Panc1 (cell line): ENCODE data around the gene SUFU. TPM values are rescaled to one million over a fixed set of nuclear protein-coding genes. Genes with fewer than 3 reads are reported as not detected.

Source experiments
- ATAC-seq: fragments of 200-7000 bp; cut with Tn5 transposase; 2 replicates; pipeline ENCODE4 v1.9.1; 2020; ENCODE audit warnings: mild to moderate bottlenecking, moderate library complexity
- BruUV-seq: library from RNA; stranded (reverse); fragments of 400-500 nt; replicated peaks from 2 replicates; lab custom pipeline; 2021; lab: Mats Ljungman, UMichigan
- CTCF ChIA-PET: fragments of 300-600 bp; sonication (Branson Sonifier 250); formaldehyde crosslinking; loops from one replicate; lab custom pipeline; 2022; ENCODE audit warnings: antibody characterized with exemption; lab: Charles Lee
- POLR2A ChIA-PET: fragments of 300-600 bp; sonication (Branson Sonifier 250); formaldehyde crosslinking; loops from one replicate; lab custom pipeline; 2022; ENCODE audit warnings: antibody characterized with exemption; lab: Charles Lee
- DNase-seq: peaks from one replicate; pipeline ENCODE4 v3.0.0-alpha.2; 2010; ENCODE audit warnings: low read depth, low spot score
- H3K27ac ChIP-seq: 2 replicates; pipeline ENCODE4 v1.5.1; 2011; ENCODE audit warnings: mild to moderate bottlenecking, low read length, inconsistent platforms
- H3K27me3 ChIP-seq: fragments of 200-500 bp; sonication (Bioruptor generic); 2 replicates; pipeline ENCODE4 v1.6.0; 2014; ENCODE audit warnings: low read length, inconsistent platforms; ENCODE audit not compliant: control insufficient read depth, insufficient read depth
- H3K36me3 ChIP-seq: fragments of 200-500 bp; sonication (Bioruptor generic); 2 replicates; pipeline ENCODE4 v1.5.1; 2014; ENCODE audit warnings: inconsistent platforms, mild to moderate bottlenecking, low read length, moderate library complexity; ENCODE audit not compliant: control insufficient read depth, insufficient read depth
- H3K4me1 ChIP-seq: 2 replicates; pipeline ENCODE4 v1.5.1; 2011; ENCODE audit warnings: inconsistent platforms, mild to moderate bottlenecking, low read length, moderate library complexity; ENCODE audit not compliant: control insufficient read depth, insufficient read depth
- H3K4me3 ChIP-seq, 2 experiments: 2 replicates each; pipeline ENCODE4 v1.5.1; 2011 to 2012; ENCODE audit warnings: low read depth in 2 of 2, low read length in 2 of 2, mild to moderate bottlenecking in 2 of 2, inconsistent platforms in 1 of 2, moderate library complexity in 1 of 2
- H3K9me3 ChIP-seq: fragments of 200-500 bp; sonication (Bioruptor generic); 2 replicates; pipeline ENCODE4 v1.5.1; 2014; ENCODE audit warnings: low read depth, mild to moderate bottlenecking, inconsistent platforms, low read length, moderate library complexity; ENCODE audit not compliant: control insufficient read depth, insufficient read depth
- POLR2AphosphoS5 ChIP-seq: IDR thresholded peaks from 2 replicates; pipeline ENCODE4 v1.6.1; 2012; ENCODE audit warnings: mild to moderate bottlenecking, low read depth, low read length, moderate library complexity
- SIN3A ChIP-seq: IDR thresholded peaks from 2 replicates; pipeline ENCODE4 v1.6.1; 2012; ENCODE audit warnings: low read depth, mild to moderate bottlenecking, low read length, moderate library complexity, borderline replicate concordance; ENCODE audit not compliant: insufficient read depth
- TCF7L2 ChIP-seq: IDR thresholded peaks from 2 replicates; pipeline ENCODE4 v1.6.1; 2011; ENCODE audit warnings: mild to moderate bottlenecking, low read depth, low read length, inconsistent platforms
- in situ Hi-C: cut with HindIII; loops from 2 replicates; pipeline ENCODE4 v1.10.0; 2016; ENCODE audit warnings: low sequenced_read_pairs, low pct_unique_long_range_greater_than_20kb
- intact Hi-C: fragments of 100-400 bp; cut with micrococcal nuclease; formaldehyde crosslinking; loops from one replicate; pipeline ENCODE4 v1.10.0; 2022; ENCODE audit not compliant: unreplicated experiment
- total RNA-seq: library from RNA; stranded (reverse); gene quantifications from one replicate; pipeline ENCODE4 v1.2.1, GENCODE V29; 2021; ENCODE audit not compliant: unreplicated experiment
- TF ChIP-seq, protein P1 (sequence below), 2 experiments: IDR thresholded peaks; 2 replicates each; pipeline ENCODE4 v1.6.1; 2011 to 2012; ENCODE audit warnings: low read depth in 2 of 2, control low read depth in 1 of 2, low read length in 1 of 2, mild to moderate bottlenecking in 1 of 2, moderate library complexity in 1 of 2; ENCODE audit not compliant: insufficient read depth in 1 of 2
- TF ChIP-seq, protein P2 (sequence below): fragments of 450-650 bp; IDR thresholded peaks from 2 replicates; pipeline ENCODE4 v1.5.1; 2017; ENCODE audit warnings: mild to moderate bottlenecking

Gene SUFU
- total RNA-seq, 1 experiment from 2014 or later, result 9.5 TPM

DNA sequence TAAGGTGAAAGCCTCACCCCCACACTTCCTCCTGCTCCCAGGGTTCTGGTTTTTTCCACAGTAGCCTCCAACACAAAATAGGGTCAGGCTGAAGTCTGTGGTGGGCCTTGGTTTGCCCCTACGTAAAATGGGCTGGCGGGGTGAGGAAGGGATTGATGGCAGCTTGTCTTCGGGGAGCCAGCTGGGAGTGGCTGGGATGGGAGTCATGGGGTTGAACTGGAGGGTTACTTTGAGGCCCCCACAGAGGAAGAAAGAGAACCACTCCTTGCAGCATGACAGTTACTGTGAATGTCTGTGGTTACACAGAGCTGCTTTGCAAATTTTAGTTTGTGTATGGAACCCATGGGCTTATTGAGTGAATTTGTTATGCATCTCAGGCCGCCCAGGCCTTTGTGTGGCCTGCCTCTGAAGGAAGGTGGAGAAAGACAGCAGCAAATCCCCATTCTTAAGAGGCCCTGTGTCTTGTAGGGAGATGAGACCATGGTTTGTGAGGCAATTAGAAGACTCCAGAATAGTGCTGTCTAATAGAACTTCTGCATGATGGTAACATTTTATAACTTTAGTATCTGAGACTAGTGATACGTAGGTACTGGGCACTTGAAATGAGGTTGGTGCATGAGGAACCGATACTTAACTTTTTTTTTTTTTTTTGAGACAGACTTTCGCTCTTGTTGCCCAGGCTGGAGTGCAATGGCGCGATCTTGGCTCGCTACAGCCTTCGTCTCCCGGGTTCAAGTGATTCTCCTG is 148.6 kb downstream of the SUFU start:
- in situ Hi-C loops (no loop called here), intact Hi-C loops (no loop called here)
- H3K9me3 ChIP-seq, result no peaks in the 10 kb centered on the region
- H3K36me3 ChIP-seq, result peaks cover 7% of the 10 kb centered on the region; the same call in 1 of the 2 replicates
- no peaks in the 10 kb centered on the region for H3K27me3 ChIP-seq
- no TSS peak for BruUV-seq
- peaks cover 33% of the 10 kb centered on the region for H3K4me1 ChIP-seq
- ATAC-seq (no peak), DNase-seq (no peak)
- ChIA-PET CTCF (no interaction called here), POLR2A (no interaction called here)
- no peak overlapping the region for H3K27ac ChIP-seq
- TF ChIP-seq, protein P1, sequence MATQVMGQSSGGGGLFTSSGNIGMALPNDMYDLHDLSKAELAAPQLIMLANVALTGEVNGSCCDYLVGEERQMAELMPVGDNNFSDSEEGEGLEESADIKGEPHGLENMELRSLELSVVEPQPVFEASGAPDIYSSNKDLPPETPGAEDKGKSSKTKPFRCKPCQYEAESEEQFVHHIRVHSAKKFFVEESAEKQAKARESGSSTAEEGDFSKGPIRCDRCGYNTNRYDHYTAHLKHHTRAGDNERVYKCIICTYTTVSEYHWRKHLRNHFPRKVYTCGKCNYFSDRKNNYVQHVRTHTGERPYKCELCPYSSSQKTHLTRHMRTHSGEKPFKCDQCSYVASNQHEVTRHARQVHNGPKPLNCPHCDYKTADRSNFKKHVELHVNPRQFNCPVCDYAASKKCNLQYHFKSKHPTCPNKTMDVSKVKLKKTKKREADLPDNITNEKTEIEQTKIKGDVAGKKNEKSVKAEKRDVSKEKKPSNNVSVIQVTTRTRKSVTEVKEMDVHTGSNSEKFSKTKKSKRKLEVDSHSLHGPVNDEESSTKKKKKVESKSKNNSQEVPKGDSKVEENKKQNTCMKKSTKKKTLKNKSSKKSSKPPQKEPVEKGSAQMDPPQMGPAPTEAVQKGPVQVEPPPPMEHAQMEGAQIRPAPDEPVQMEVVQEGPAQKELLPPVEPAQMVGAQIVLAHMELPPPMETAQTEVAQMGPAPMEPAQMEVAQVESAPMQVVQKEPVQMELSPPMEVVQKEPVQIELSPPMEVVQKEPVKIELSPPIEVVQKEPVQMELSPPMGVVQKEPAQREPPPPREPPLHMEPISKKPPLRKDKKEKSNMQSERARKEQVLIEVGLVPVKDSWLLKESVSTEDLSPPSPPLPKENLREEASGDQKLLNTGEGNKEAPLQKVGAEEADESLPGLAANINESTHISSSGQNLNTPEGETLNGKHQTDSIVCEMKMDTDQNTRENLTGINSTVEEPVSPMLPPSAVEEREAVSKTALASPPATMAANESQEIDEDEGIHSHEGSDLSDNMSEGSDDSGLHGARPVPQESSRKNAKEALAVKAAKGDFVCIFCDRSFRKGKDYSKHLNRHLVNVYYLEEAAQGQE (IDR thresholded peaks at IDR 0.05; ENCODE audit: insufficient read depth in 1 of 2, low read depth in 2 of 2, low read length in 1 of 2), result no peak
- TF ChIP-seq, protein P2, sequence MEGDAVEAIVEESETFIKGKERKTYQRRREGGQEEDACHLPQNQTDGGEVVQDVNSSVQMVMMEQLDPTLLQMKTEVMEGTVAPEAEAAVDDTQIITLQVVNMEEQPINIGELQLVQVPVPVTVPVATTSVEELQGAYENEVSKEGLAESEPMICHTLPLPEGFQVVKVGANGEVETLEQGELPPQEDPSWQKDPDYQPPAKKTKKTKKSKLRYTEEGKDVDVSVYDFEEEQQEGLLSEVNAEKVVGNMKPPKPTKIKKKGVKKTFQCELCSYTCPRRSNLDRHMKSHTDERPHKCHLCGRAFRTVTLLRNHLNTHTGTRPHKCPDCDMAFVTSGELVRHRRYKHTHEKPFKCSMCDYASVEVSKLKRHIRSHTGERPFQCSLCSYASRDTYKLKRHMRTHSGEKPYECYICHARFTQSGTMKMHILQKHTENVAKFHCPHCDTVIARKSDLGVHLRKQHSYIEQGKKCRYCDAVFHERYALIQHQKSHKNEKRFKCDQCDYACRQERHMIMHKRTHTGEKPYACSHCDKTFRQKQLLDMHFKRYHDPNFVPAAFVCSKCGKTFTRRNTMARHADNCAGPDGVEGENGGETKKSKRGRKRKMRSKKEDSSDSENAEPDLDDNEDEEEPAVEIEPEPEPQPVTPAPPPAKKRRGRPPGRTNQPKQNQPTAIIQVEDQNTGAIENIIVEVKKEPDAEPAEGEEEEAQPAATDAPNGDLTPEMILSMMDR, result no peak
- no peak for TF ChIP-seq POLR2AphosphoS5
- no peak for TF ChIP-seq TCF7L2
- no peak for TF ChIP-seq SIN3A
- no peak overlapping the region for H3K4me3 ChIP-seq

DNA sequence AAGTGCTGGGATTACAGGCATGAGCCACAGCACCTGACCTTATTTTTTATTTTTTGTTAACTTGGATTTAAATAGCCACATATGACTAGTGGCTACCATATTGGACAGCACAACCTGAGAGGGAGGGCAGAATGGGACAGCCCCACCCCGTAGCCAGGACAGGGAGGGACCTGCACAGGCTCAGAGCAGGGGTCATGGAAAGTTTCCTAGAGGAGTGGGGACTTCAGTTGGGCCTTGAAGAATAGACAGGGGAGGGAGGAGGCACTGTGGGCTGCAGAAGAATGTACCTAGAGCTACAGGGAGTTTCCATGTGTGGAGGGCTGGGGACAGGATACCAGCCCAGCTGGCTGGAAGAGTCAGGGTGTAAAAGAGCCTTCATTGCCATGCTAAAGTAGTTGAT is 149.3 kb downstream of the SUFU start:
- ChIA-PET POLR2A (no interaction called here), CTCF (no interaction called here)
- DNase-seq (no peak), ATAC-seq (no peak)
- no TSS peak for BruUV-seq
- Histone ChIP-seq H3K4me1 (peaks cover 34% of the 10 kb centered on the region), H3K36me3 (peaks cover 7% of the 10 kb centered on the region; the same call in 1 of the 2 replicates), H3K27me3 (no peaks in the 10 kb centered on the region), H3K9me3 (no peaks in the 10 kb centered on the region), H3K4me3 (no peak overlapping the region), H3K27ac (no peak overlapping the region)
- in situ Hi-C loops (no loop called here), intact Hi-C loops (no loop called here)
- TF ChIP-seq, protein P1 (IDR thresholded peaks at IDR 0.05; ENCODE audit: insufficient read depth in 1 of 2, low read depth in 2 of 2, low read length in 1 of 2), result no peak
- TF ChIP-seq TCF7L2, result no peak
- TF ChIP-seq POLR2AphosphoS5, result no peak
- TF ChIP-seq SIN3A, result no peak
- TF ChIP-seq, protein P2, result no peak
